Esophagus muscularis mucosa (tissue), 3 donors: ENCODE measurements around the gene ZDHHC24.

Experiments used
- POLR2A ChIP-seq: fragments of 450-650 bp; IDR thresholded peaks from one replicate; pipeline ENCODE4 v1.6.1; 2017; ENCODE audit warnings: antibody characterized with exemption, moderate library complexity, mild to moderate bottlenecking, low read depth
- POLR2AphosphoS5 ChIP-seq, 2 donors: sonication (generic); formaldehyde crosslinking; IDR thresholded peaks; one replicate each; pipeline ENCODE4 v1.6.1; 2017; ENCODE audit warnings: antibody characterized with exemption in 2 of 2
- TF ChIP-seq, protein P1 (sequence below), 3 experiments: fragments of 200-600 bp in 2 of 3; fragments of 450-650 bp in 1 of 3; sonication (generic) in 2 of 3; IDR thresholded peaks; one replicate each; pipeline ENCODE4 v1.5.1; 2017 to 2019; ENCODE audit warnings: antibody characterized with exemption in 3 of 3, mild to moderate bottlenecking in 2 of 3, moderate library complexity in 1 of 3

DNA sequence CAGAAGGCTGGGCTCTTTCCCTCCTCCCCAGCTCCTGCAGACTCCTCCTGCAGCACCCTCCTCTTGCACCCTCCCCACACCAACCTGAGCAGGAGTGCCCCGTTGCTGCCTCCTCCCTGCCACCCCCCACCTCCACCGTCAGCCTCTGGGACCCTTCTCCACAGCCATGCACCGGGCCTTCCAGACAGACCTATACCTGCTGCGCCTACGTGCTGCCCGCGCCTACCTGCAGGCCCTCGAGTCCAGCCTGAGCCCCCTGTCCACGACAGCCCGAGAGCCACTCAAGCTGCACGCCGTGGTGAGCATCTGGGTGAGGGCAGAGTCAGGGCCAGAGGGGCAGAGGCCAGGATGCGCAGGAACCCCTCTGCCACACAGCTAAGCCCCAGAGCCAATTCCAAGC, 16.2 kb downstream of the ZDHHC24 start:
- TF ChIP-seq, protein P1, sequence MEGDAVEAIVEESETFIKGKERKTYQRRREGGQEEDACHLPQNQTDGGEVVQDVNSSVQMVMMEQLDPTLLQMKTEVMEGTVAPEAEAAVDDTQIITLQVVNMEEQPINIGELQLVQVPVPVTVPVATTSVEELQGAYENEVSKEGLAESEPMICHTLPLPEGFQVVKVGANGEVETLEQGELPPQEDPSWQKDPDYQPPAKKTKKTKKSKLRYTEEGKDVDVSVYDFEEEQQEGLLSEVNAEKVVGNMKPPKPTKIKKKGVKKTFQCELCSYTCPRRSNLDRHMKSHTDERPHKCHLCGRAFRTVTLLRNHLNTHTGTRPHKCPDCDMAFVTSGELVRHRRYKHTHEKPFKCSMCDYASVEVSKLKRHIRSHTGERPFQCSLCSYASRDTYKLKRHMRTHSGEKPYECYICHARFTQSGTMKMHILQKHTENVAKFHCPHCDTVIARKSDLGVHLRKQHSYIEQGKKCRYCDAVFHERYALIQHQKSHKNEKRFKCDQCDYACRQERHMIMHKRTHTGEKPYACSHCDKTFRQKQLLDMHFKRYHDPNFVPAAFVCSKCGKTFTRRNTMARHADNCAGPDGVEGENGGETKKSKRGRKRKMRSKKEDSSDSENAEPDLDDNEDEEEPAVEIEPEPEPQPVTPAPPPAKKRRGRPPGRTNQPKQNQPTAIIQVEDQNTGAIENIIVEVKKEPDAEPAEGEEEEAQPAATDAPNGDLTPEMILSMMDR (IDR thresholded peaks at IDR 0.05), result no peak
- TF ChIP-seq POLR2A (no peak), POLR2AphosphoS5 (IDR thresholded peaks at IDR 0.05) (no peak)
